OCI-LY7 (cell line): ENCODE data around the gene CASP9.

Experiments
- EZH2phosphoT487 ChIP-seq: fragments of 200-600 bp; sonication (generic); IDR thresholded peaks from 2 replicates; pipeline ENCODE4 v1.6.1; 2018; ENCODE audit warnings: low read depth, borderline replicate concordance, mild to moderate bottlenecking, mixed run types, antibody characterized with exemption, low read length, moderate library complexity, mixed read lengths
- TF ChIP-seq, protein P1 (sequence below): fragments of 200-600 bp; sonication (generic); conservative IDR thresholded peaks from 2 replicates; pipeline ENCODE4 v1.5.1; 2014; ENCODE audit warnings: mild to moderate bottlenecking, antibody characterized with exemption, low read length, moderate library complexity, mixed read lengths

DNA sequence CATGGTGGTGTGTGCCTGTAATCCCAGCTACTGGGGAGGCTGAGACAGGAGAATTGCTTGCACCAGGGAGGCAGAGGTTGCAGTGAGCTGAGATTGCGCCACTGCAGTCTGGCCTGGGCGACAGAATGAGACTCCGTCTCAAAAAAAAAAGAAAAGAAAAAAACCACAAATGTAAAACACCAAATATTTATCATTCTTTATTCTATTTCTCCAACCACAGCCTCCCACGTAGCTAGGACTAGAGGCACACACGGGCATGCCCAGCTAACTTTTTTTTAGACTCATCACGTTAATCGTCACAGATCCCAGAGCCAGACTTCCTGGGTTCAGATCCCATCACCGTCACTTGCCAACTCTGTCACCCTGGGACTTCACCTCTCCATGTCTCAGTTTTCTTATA is 16.2 kb upstream of the CASP9 start:
- TF ChIP-seq, protein P1, sequence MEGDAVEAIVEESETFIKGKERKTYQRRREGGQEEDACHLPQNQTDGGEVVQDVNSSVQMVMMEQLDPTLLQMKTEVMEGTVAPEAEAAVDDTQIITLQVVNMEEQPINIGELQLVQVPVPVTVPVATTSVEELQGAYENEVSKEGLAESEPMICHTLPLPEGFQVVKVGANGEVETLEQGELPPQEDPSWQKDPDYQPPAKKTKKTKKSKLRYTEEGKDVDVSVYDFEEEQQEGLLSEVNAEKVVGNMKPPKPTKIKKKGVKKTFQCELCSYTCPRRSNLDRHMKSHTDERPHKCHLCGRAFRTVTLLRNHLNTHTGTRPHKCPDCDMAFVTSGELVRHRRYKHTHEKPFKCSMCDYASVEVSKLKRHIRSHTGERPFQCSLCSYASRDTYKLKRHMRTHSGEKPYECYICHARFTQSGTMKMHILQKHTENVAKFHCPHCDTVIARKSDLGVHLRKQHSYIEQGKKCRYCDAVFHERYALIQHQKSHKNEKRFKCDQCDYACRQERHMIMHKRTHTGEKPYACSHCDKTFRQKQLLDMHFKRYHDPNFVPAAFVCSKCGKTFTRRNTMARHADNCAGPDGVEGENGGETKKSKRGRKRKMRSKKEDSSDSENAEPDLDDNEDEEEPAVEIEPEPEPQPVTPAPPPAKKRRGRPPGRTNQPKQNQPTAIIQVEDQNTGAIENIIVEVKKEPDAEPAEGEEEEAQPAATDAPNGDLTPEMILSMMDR, result no peak
- no peak for TF ChIP-seq EZH2phosphoT487
